HFF-Myc (cell line): ENCODE measurements around the gene MYO18B.

Experiments
- DNase-seq: peaks from one replicate; pipeline ENCODE4 v3.0.0-alpha.2; 2011; ENCODE audit warnings: low read depth; ENCODE audit errors: extremely low read depth
- H3K4me3 ChIP-seq: replicated peaks from 2 replicates; pipeline ENCODE4 v1.5.1; 2011; ENCODE audit warnings: low read depth, mild to moderate bottlenecking, control low read depth, low read length
- TF ChIP-seq, protein P1 (sequence below): IDR thresholded peaks from 2 replicates; pipeline ENCODE4 v1.5.1; 2012; ENCODE audit warnings: mild to moderate bottlenecking, low read depth, low read length, control low read depth; ENCODE audit errors: missing control alignments

Gene MYO18B

DNA sequence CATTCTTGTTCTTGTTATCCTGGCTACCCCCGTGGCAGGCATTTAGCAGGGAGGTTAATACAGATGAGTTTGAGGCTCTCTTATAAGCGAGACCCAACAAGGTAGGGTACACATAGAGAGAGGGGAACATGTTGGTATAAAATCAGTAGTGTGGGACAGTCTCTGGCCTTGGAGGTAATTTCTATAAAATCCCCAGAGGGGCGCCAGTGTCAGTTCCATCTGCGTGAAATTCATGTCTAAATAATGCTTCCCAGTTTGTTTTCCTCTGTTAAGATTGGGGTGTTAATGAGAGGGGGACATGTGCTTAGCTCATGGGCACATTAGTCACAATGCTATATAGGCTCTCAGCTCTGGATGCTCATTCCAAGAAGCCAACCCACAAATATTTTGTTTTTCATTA is 150.7 kb downstream of the MYO18B start:
- TF ChIP-seq, protein P1, sequence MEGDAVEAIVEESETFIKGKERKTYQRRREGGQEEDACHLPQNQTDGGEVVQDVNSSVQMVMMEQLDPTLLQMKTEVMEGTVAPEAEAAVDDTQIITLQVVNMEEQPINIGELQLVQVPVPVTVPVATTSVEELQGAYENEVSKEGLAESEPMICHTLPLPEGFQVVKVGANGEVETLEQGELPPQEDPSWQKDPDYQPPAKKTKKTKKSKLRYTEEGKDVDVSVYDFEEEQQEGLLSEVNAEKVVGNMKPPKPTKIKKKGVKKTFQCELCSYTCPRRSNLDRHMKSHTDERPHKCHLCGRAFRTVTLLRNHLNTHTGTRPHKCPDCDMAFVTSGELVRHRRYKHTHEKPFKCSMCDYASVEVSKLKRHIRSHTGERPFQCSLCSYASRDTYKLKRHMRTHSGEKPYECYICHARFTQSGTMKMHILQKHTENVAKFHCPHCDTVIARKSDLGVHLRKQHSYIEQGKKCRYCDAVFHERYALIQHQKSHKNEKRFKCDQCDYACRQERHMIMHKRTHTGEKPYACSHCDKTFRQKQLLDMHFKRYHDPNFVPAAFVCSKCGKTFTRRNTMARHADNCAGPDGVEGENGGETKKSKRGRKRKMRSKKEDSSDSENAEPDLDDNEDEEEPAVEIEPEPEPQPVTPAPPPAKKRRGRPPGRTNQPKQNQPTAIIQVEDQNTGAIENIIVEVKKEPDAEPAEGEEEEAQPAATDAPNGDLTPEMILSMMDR = no peak
- no peak for DNase-seq
- H3K4me3 ChIP-seq = no peak overlapping the region

GRCh38 chr22:25895678-25896077 is 153.7 kb downstream of the MYO18B start:
- no peak overlapping the region for H3K4me3 ChIP-seq
- no peak for DNase-seq
- TF ChIP-seq, protein P1 = no peak

- H3K4me3 ChIP-seq = no peak overlapping the region
- TF ChIP-seq, protein P1 = no peak
- DNase-seq = no peak
Observed at GRCh38 chr22:25896098-25896497, 154.1 kb downstream of the MYO18B start.

GRCh38 chr22:25896592-25896991 is 154.6 kb downstream of the MYO18B start:
- TF ChIP-seq, protein P1 = no peak
- DNase-seq = no peak
- H3K4me3 ChIP-seq = no peak overlapping the region

DNA sequence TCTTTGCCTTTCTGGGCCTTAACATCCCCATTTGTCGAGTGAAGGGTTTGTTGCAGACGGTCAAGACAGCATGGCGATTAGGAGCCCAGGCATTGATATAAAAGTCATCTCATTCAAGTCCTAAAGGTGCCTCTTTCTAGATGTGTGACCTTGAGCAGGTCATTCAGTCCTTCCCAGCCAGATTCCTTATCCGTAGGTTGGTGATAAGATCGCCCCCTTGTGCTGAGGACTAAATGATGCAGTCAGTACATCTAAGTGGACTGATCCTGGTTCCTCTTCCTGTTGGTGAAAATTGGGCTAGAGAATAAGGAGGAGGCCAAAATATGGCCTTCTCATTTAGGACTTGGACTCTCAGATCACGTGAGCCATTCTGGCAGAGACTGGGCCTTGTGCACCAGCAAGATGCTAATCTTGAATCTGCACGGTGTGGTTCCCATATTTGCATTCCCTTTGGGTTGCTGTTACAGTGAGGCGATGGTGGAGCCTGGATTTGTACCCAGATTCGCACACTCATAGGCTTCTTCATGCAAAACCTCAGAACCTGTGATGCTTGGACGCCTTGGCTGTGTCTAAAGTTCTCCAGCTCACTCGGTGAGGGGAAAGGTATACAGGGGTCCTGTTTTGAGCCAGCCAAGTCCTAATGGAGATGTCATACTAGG is 156.8 kb downstream of the MYO18B start:
- TF ChIP-seq, protein P1 = no peak
- no peak for DNase-seq

GRCh38 chr22:25899566-25899965 is 157.6 kb downstream of the MYO18B start:
- no peak for DNase-seq
- H3K4me3 ChIP-seq = no peak overlapping the region
- TF ChIP-seq, protein P1 = no peak

More for the DNA sequence above, 156.8 kb downstream of the MYO18B start:
- no peak overlapping the region for H3K4me3 ChIP-seq

DNA sequence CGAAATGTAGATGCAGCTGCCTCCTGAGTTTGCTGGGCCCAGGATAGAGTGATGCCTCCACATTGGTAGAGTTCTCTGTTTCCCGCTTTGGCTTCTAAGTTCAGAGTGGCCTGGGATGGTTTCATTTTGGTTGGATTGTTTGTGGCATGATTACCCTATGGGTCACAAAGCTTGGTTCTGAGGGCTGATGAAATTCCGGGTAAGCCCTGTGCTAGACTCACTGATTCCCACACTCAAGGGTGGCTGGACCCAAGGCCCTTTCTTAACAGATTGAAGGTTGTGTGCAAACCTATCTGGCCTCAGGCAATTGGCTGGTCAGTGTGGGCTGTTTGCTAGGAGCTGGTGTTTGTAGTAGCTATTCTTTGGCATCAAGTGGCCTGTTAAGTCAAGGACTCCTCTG is 158.4 kb downstream of the MYO18B start:
- no peak overlapping the region for H3K4me3 ChIP-seq
- no peak for DNase-seq
- TF ChIP-seq, protein P1 = no peak
